HCT116 (cell line): ENCODE results near the gene MTSS2. TPM values are rescaled to one million over a fixed set of nuclear protein-coding genes. Genes with fewer than 3 reads are reported as not detected.

ENCODE experiments used
- ATAC-seq: fragments of 200-7000 bp; cut with Tn5 transposase; 2 replicates; pipeline ENCODE4 v1.9.1; 2020; ENCODE audit warnings: mild to moderate bottlenecking, moderate library complexity
- BruUV-seq: library from RNA; stranded (reverse); fragments of 400-500 nt; replicated peaks from 2 replicates; lab custom pipeline; 2021; lab: Mats Ljungman, UMichigan
- CTCF ChIA-PET: fragments of 300-600 bp; sonication (Branson Sonifier 250); formaldehyde crosslinking; loops from one replicate; lab custom pipeline; 2021; ENCODE audit warnings: antibody characterized with exemption; lab: Charles Lee
- POLR2A ChIA-PET: fragments of 300-600, 350-600 bp; sonication (Branson Sonifier 250); formaldehyde crosslinking; loops from one replicate; lab custom pipeline; 2021; ENCODE audit warnings: antibody characterized with exemption; lab: Charles Lee
- RAD21 ChIA-PET, 2 experiments: fragments of 300-600 bp; sonication (Branson Sonifier 250); formaldehyde crosslinking; loops; one replicate each; lab custom pipeline; 2023; ENCODE audit warnings: low total read pairs in 2 of 2; ENCODE audit not compliant: uncharacterized antibody in 2 of 2, unreplicated experiment in 2 of 2, low non-redundant PET in 1 of 2; lab: Charles Lee
- DNase-seq: peaks from one replicate; pipeline ENCODE4 v3.0.0-alpha.2; 2010; ENCODE audit warnings: low read depth, low spot score
- H2AFZ ChIP-seq: fragments of 200-600 bp; shearing (Covaris generic), sonication (generic); 2 replicates; pipeline ENCODE4 v1.6.1; 2017; ENCODE audit warnings: low read depth, mixed run types, mixed read lengths, antibody characterized with exemption, low read length; ENCODE audit not compliant: poor library complexity, severe bottlenecking
- H3K27ac ChIP-seq: 2 replicates; pipeline ENCODE4 v1.5.1; 2012; ENCODE audit warnings: low read depth, low read length
- H3K27me3 ChIP-seq: fragments of 200-600 bp; sonication (generic); 2 replicates; pipeline ENCODE4 v1.6.1; 2016; ENCODE audit warnings: mixed run types, low read length, mixed read lengths; ENCODE audit not compliant: insufficient read depth
- H3K36me3 ChIP-seq, 2 experiments: fragments of 200-500 bp in 1 of 2; fragments of 200-600 bp in 1 of 2; sonication (Bioruptor generic) in 1 of 2; sonication (generic) in 1 of 2; 2 replicates each; pipeline versions ENCODE4 v1.5.1 to v1.6.1; 2014 to 2016; ENCODE audit warnings: low read length in 2 of 2, inconsistent platforms in 1 of 2, mixed read lengths in 1 of 2, mixed run types in 1 of 2; ENCODE audit not compliant: insufficient read depth in 2 of 2, control insufficient read depth in 1 of 2
- H3K4me1 ChIP-seq, 2 experiments: fragments of 200-600 bp in 1 of 2; sonication (generic) in 1 of 2; 2 replicates each; pipeline versions ENCODE4 v1.5.1 to v1.6.1; 2012 to 2017; ENCODE audit warnings: low read length in 2 of 2, inconsistent platforms in 1 of 2, mild to moderate bottlenecking in 1 of 2, mixed read lengths in 1 of 2, mixed run types in 1 of 2, moderate library complexity in 1 of 2; ENCODE audit not compliant: insufficient read depth in 2 of 2, control insufficient read depth in 1 of 2
- H3K4me2 ChIP-seq: fragments of 200-600 bp; sonication (generic); 2 replicates; pipeline ENCODE4 v1.6.1; 2017; ENCODE audit warnings: mixed run types, low read length, mixed read lengths
- H3K4me3 ChIP-seq, 2 experiments: fragments of 200-600 bp in 1 of 2; sonication (generic) in 1 of 2; replicated peaks in 1 of 2; 2 replicates each; pipeline ENCODE4 v1.5.1; 2011 to 2016; ENCODE audit warnings: low read length in 2 of 2, control low read depth in 1 of 2, low read depth in 1 of 2, mild to moderate bottlenecking in 1 of 2, mixed read lengths in 1 of 2, mixed run types in 1 of 2
- H3K79me2 ChIP-seq: fragments of 200-600 bp; sonication (generic); 2 replicates; pipeline ENCODE4 v1.6.1; 2017; ENCODE audit warnings: mild to moderate bottlenecking, mixed run types, low read length, moderate library complexity, mixed read lengths; ENCODE audit not compliant: insufficient read depth
- H3K9ac ChIP-seq: fragments of 200-600 bp; sonication (generic); 2 replicates; pipeline ENCODE4 v1.6.1; 2016; ENCODE audit warnings: low read length, mixed read lengths
- H3K9me2 ChIP-seq: fragments of 200-600 bp; sonication (generic), shearing (Covaris generic); 2 replicates; pipeline ENCODE4 v1.6.1; 2017; ENCODE audit warnings: mixed run types, mild to moderate bottlenecking, moderate library complexity; ENCODE audit not compliant: insufficient read depth
- H3K9me3 ChIP-seq, 2 experiments: fragments of 200-500 bp in 1 of 2; fragments of 200-600 bp in 1 of 2; sonication (Bioruptor generic) in 1 of 2; sonication (generic) in 1 of 2; 2 replicates each; pipeline ENCODE4 v1.6.1; 2014 to 2017; ENCODE audit warnings: low read length in 2 of 2, mixed read lengths in 2 of 2, inconsistent platforms in 1 of 2, low read depth in 1 of 2, mild to moderate bottlenecking in 1 of 2, mixed run types in 1 of 2, moderate library complexity in 1 of 2; ENCODE audit not compliant: control insufficient read depth in 1 of 2, insufficient read depth in 1 of 2
- H4K20me1 ChIP-seq: fragments of 200-600 bp; sonication (generic), shearing (Covaris generic); 2 replicates; pipeline ENCODE4 v1.6.1; 2017; ENCODE audit warnings: mixed run types, mild to moderate bottlenecking, moderate library complexity; ENCODE audit not compliant: insufficient read depth
- CEBPB ChIP-seq: IDR thresholded peaks from 2 replicates; pipeline ENCODE4 v1.6.1; 2012; ENCODE audit warnings: low read depth
- ELF1 ChIP-seq: IDR thresholded peaks from 2 replicates; pipeline ENCODE4 v1.6.1; 2012; ENCODE audit warnings: low read depth, borderline replicate concordance
- EZH2 ChIP-seq: fragments of 200-600 bp; sonication (generic); IDR thresholded peaks from 2 replicates; pipeline ENCODE4 v1.6.1; 2017; ENCODE audit warnings: antibody characterized with exemption, mixed run types
- EZH2phosphoT487 ChIP-seq: fragments of 200-600 bp; IDR thresholded peaks from 2 replicates; pipeline ENCODE4 v1.6.1; 2018; ENCODE audit warnings: antibody characterized with exemption, borderline replicate concordance
- JUND ChIP-seq: IDR thresholded peaks from 2 replicates; pipeline ENCODE4 v1.6.1; 2012
- POLR2A ChIP-seq: IDR thresholded peaks from 2 replicates; pipeline ENCODE4 v1.7.0; 2011; ENCODE audit warnings: borderline replicate concordance; ENCODE audit not compliant: insufficient read depth, insufficient read length; ENCODE audit errors: extremely low read depth
- SIN3A ChIP-seq: IDR thresholded peaks from 2 replicates; pipeline ENCODE4 v1.6.1; 2012; ENCODE audit warnings: low read depth
- SRF ChIP-seq: IDR thresholded peaks from 2 replicates; pipeline ENCODE4 v1.6.1; 2012; ENCODE audit warnings: low read depth
- TCF7L2 ChIP-seq: IDR thresholded peaks from 2 replicates; pipeline ENCODE4 v1.7.0; 2011; ENCODE audit warnings: borderline replicate concordance, inconsistent platforms; ENCODE audit not compliant: insufficient read depth, insufficient read length; ENCODE audit errors: extremely low read depth
- intact Hi-C: fragments of 100-400 bp; cut with micrococcal nuclease; formaldehyde crosslinking; loops from 2 replicates; pipeline ENCODE4 v1.10.0; 2022
- total RNA-seq: library from RNA; stranded (reverse); gene quantifications from one replicate; pipeline ENCODE4 v1.2.1, GENCODE V29; 2021; ENCODE audit not compliant: unreplicated experiment
- TF ChIP-seq, protein P1 (sequence below): IDR thresholded peaks from 2 replicates; pipeline ENCODE4 v1.6.1; 2012; ENCODE audit warnings: low read depth
- TF ChIP-seq, protein P2 (sequence below): IDR thresholded peaks from 2 replicates; pipeline ENCODE4 v1.6.1; 2012
- TF ChIP-seq, protein P3 (sequence below), 3 experiments: fragments of 200-600 bp in 1 of 3; sonication (generic) in 1 of 3; IDR thresholded peaks in 2 of 3; conservative IDR thresholded peaks in 1 of 3; 2 replicates each; pipeline ENCODE4 v1.5.1; 2012 to 2017; ENCODE audit warnings: low read depth in 2 of 3, low read length in 2 of 3, antibody characterized with exemption in 1 of 3, borderline replicate concordance in 1 of 3, control low read depth in 1 of 3, mild to moderate bottlenecking in 1 of 3, mixed read lengths in 1 of 3, mixed run types in 1 of 3, moderate library complexity in 1 of 3; ENCODE audit not compliant: insufficient read depth in 1 of 3

Gene MTSS2
- total RNA-seq, 1 experiment from 2014 or later = 41.8 TPM

GRCh38 chr16:70725912-70726828 lies 40.3 kb upstream of the MTSS2 start (continued):
- TF ChIP-seq, protein P1, sequence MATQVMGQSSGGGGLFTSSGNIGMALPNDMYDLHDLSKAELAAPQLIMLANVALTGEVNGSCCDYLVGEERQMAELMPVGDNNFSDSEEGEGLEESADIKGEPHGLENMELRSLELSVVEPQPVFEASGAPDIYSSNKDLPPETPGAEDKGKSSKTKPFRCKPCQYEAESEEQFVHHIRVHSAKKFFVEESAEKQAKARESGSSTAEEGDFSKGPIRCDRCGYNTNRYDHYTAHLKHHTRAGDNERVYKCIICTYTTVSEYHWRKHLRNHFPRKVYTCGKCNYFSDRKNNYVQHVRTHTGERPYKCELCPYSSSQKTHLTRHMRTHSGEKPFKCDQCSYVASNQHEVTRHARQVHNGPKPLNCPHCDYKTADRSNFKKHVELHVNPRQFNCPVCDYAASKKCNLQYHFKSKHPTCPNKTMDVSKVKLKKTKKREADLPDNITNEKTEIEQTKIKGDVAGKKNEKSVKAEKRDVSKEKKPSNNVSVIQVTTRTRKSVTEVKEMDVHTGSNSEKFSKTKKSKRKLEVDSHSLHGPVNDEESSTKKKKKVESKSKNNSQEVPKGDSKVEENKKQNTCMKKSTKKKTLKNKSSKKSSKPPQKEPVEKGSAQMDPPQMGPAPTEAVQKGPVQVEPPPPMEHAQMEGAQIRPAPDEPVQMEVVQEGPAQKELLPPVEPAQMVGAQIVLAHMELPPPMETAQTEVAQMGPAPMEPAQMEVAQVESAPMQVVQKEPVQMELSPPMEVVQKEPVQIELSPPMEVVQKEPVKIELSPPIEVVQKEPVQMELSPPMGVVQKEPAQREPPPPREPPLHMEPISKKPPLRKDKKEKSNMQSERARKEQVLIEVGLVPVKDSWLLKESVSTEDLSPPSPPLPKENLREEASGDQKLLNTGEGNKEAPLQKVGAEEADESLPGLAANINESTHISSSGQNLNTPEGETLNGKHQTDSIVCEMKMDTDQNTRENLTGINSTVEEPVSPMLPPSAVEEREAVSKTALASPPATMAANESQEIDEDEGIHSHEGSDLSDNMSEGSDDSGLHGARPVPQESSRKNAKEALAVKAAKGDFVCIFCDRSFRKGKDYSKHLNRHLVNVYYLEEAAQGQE = no peak
- TF ChIP-seq POLR2A (no peak), ELF1 (no peak)

DNA sequence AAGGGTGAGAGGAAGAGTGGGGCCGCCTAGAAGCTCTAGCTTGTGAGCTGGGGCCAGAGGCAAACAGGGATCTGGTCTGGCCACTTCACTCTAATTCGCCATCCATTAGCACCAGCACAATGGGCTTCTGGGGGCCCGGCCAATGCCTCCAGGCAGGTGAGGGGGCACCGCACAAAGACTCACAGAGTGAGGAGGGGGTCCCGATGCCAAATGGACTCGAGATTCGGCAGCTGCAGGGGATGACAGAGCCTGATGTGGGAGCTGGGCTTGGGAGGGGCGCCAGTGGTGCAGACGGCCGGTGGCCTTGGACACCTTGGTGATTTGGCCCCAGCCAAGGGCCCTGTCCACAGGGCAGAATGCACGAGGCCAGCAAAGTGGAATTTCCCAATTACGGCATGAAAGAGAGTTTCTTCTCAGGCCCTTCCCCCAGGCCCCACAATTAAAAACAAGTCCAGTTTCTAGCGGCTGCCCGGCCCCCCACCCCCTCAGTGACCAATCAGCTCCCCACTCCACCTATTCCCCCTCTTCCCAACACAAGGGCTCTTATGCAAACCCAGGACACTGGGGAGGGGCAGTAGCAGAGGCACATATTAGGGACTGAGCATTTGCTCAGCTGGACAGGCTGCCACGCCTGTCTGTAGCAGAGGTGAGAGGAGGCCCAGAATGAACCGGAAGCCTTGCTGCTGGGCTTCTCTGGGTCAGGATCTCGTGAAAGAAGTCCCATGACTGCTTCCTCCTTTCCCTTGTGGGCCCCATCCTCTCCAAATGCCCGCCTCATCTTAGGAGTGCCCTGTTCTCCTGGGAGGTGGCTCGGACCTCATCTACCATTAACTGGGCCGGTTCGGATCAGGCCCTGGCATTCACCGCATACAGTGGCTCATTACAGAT lies 39.4 kb upstream of the MTSS2 start:
- H4K20me1 ChIP-seq = no peaks in the 10 kb centered on the region
- no peaks in the 10 kb centered on the region for H3K4me1 ChIP-seq
- ATAC-seq = no peak
- H3K27me3 ChIP-seq = no peaks in the 10 kb centered on the region
- ChIA-PET RAD21 (no interaction called here), POLR2A (no interaction called here), CTCF (no interaction called here)
- intact Hi-C loops = no loop called here
- no peak overlapping the region for H2AFZ ChIP-seq
- DNase-seq = no peak
- no TSS peak for BruUV-seq
- no peak overlapping the region for H3K4me2 ChIP-seq
- no peaks in the 10 kb centered on the region for H3K36me3 ChIP-seq
- H3K27ac ChIP-seq = no peak overlapping the region
- H3K9me3 ChIP-seq = no peaks in the 10 kb centered on the region
- TF ChIP-seq, protein P2, sequence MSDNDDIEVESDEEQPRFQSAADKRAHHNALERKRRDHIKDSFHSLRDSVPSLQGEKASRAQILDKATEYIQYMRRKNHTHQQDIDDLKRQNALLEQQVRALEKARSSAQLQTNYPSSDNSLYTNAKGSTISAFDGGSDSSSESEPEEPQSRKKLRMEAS = no peak
- TF ChIP-seq JUND = no peak
- TF ChIP-seq SIN3A = no peak
- TF ChIP-seq, protein P3, sequence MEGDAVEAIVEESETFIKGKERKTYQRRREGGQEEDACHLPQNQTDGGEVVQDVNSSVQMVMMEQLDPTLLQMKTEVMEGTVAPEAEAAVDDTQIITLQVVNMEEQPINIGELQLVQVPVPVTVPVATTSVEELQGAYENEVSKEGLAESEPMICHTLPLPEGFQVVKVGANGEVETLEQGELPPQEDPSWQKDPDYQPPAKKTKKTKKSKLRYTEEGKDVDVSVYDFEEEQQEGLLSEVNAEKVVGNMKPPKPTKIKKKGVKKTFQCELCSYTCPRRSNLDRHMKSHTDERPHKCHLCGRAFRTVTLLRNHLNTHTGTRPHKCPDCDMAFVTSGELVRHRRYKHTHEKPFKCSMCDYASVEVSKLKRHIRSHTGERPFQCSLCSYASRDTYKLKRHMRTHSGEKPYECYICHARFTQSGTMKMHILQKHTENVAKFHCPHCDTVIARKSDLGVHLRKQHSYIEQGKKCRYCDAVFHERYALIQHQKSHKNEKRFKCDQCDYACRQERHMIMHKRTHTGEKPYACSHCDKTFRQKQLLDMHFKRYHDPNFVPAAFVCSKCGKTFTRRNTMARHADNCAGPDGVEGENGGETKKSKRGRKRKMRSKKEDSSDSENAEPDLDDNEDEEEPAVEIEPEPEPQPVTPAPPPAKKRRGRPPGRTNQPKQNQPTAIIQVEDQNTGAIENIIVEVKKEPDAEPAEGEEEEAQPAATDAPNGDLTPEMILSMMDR (IDR thresholded peaks at IDR 0.05 in 2 of 3, conservative IDR thresholded peaks at IDR 0.05 in 1 of 3; ENCODE audit: borderline replicate concordance in 1 of 3, insufficient read depth in 1 of 3, low read depth in 2 of 3, low read length in 2 of 3) = no peak
- TF ChIP-seq SRF = no peak
- no peak for TF ChIP-seq EZH2phosphoT487
- no peak for TF ChIP-seq CEBPB
- no peak for TF ChIP-seq TCF7L2
- TF ChIP-seq EZH2 = no peak
- no peaks in the 10 kb centered on the region for H3K79me2 ChIP-seq
- no peaks in the 10 kb centered on the region for H3K9me2 ChIP-seq
- no peak overlapping the region for H3K9ac ChIP-seq
- H3K4me3 ChIP-seq = no peak overlapping the region
